T-helper 2 cell treated with Interferon-gamma antibody and Interleukin-4, amounts not matched to agents 100 ng/mL and 5 ng/mL, for 36 hours (primary cell): ENCODE data around the gene MEIS3. TPM values are rescaled to one million over a fixed set of nuclear protein-coding genes. Genes with fewer than 3 reads are reported as not detected.
"Not testable (repeated sequence)": the region's sequence is repeated elsewhere in the genome, so short reads cannot be mapped to it uniquely, and the experiment has no call there.

Source experiments
- intact Hi-C: fragments of 100-400 bp; cut with micrococcal nuclease; formaldehyde crosslinking; loops from one replicate; pipeline ENCODE4 v1.15.1; 2023
- total RNA-seq: library from RNA; stranded (reverse); gene quantifications from 2 replicates; pipeline ENCODE4 v1.2.3, GENCODE V29; 2022

MEIS3 gene
- total RNA-seq, 1 donor from 2014 or later: 0.20 TPM

- intact Hi-C loops: not testable (repeated sequence)
These were observed 53.9 kb downstream of the MEIS3 start for GRCh38 chr19:47365455-47365854.

DNA sequence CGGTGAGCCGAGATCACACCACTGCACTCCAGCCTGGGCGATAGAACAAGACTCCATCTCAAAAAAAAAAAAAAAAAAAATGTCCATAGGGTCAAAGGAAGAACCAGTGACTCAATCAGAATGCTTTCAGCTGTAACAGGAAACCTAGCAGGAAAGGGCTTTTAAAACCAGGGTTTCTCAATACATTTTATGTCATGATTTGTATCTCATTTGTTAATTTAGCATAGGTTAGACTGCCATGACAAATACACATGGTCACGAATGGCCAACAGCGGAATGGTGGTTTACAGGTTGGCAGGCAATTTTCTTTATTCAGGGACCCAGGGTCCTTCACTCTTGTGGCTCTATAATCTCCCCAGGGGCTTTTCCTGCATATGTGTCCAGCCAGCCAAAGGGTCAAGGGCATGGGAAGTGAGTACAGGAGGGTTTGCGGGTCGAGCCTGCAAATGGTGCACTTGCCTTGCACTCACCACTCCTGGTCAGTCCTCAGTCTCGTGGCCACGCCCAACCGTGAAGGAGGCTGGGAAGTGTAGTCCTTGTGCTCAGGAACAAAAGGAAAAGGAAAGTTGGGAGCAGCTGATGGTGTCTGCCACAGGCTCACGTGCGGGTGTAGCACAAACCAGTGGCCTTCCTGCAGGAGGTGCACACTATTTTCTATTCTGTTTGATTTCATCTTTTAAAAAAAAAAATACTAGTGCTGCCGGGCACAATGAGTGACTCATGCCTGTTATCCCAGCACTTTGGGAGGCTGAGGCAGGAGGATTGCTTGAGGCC, 55.4 kb downstream of the MEIS3 start:
- intact Hi-C loops: no loop called here

- intact Hi-C loops: no loop called here
These were observed 57.0 kb downstream of the MEIS3 start for GRCh38 chr19:47362321-47362720.

GRCh38 chr19:47358936-47359335, 60.4 kb downstream of the MEIS3 start:
- intact Hi-C loops: no loop called here

DNA sequence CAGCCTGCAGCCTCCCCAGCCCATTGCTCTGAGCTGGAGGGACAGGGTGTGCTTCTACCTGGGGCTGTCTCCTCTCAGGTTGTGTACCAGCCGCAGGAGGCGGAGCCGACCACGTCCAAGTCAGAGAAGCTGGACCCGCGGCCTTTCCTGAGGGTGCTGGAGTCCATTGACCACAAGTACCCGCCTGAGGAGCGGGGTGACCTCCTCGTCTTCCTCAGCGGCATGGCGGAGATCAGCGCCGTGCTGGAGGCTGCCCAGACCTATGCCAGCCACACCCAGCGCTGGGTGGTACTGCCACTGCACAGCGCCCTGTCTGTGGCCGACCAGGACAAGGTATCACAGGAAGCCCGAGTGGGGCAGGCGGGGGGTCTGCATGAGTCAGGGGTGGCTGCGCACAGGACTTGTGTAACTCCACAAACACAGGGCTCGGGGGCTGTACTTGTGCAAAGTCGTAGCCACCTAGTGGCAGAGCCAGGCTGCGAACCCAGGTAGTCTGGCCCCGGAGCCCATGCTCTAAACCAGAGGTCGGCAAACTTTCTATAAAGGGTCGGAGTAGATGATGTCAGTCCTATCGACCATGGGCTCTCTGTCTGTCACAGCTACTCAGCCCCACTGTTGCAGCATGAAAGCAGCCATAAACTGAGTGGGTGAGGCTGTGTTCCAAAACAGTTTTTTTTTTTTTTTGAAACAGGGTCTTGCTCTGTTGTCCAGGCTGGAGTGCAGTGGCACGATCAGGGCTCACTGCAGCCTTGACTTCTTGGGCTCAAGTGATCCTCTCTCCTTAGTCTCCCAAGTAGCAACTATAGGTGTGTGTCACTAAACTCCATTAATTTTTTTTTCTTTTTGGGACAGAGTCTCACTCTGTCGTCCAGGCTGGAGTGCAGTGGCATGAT, 61.3 kb downstream of the MEIS3 start:
- intact Hi-C loops: no loop called here

DNA sequence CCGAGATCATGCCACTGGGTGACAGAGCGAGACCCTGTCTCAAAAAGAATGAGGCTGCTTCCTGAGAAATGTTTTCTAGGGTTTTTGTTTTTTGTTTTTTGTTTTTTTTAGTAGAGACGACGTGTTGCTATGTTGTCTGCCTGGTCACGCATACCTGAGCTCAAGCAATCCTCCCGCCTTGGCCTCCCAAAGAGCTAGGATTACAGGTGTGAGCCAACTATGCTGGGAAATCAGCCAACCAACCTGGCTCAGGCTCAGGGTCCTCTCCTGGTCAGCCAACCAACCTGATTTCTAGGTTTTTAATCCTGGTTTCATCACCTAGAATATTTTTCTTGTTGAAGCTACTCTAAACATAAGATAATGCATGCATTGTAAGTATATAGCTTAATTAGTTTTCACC, 62.4 kb downstream of the MEIS3 start:
- intact Hi-C loops: no loop called here

GRCh38 chr19:47353307-47353712, 66.0 kb downstream of the MEIS3 start:
- intact Hi-C loops: no loop called here

Other genes starting within 250 kb of the MEIS3 start
- 11.7 and 13.0 TPM in 2 replicates for gene BBC3, start 188.3 kb downstream of the MEIS3 start, total RNA-seq
- gene CCDC9, start 163.0 kb downstream of the MEIS3 start, total RNA-seq: 30.4 and 34.7 TPM in 2 replicates
- gene INAFM1, start 144.6 kb downstream of the MEIS3 start, total RNA-seq: 8.7 and 10.2 TPM in 2 replicates
- gene C5AR1, start 109.7 kb downstream of the MEIS3 start, total RNA-seq: 1.4 and 1.7 TPM in 2 replicates
- gene C5AR2, start 87.4 kb downstream of the MEIS3 start, total RNA-seq: 0.86 and 0.95 TPM in 2 replicates
- gene DHX34, start 70.2 kb downstream of the MEIS3 start, total RNA-seq: 15.0 and 15.5 TPM in 2 replicates
- gene SLC8A2, start 52.4 kb upstream of the MEIS3 start, total RNA-seq: 0.07 and 0.39 TPM in 2 replicates
- 11.4 and 11.8 TPM in 2 replicates for gene KPTN, start 64.7 kb upstream of the MEIS3 start, total RNA-seq
- gene NAPA, start 95.5 kb upstream of the MEIS3 start, total RNA-seq: 89.2 and 90.5 TPM in 2 replicates
- gene ZNF541, start 153.6 kb upstream of the MEIS3 start, total RNA-seq: 0.39 and 0.50 TPM in 2 replicates
- 15.8 and 16.6 TPM in 2 replicates for gene BICRA, start 189.6 kb upstream of the MEIS3 start, total RNA-seq